B cell (primary cell): ENCODE measurements around the gene PTPRF. TPM values are rescaled to one million over a fixed set of nuclear protein-coding genes. Genes with fewer than 3 reads are reported as not detected.

Experiments used
- ATAC-seq: fragments of 200-7000 bp; cut with Tn5 transposase; one replicate; pipeline ENCODE4 v1.10.0; 2021; ENCODE audit warnings: low read depth, mild to moderate bottlenecking, moderate number of reproducible peaks, moderate library complexity
- CTCF ChIA-PET: fragments of 350-600 bp; sonication (Branson Sonifier 250); formaldehyde crosslinking; loops from one replicate; lab custom pipeline; 2021; ENCODE audit warnings: antibody characterized with exemption, inconsistent platforms; lab: Charles Lee
- POLR2A ChIA-PET: fragments of 350-600 bp; sonication (Branson Sonifier 250); formaldehyde crosslinking; loops from one replicate; lab custom pipeline; 2021; ENCODE audit warnings: antibody characterized with exemption; lab: Charles Lee
- DNase-seq: peaks from one replicate; pipeline ENCODE4 v3.0.0; 2013
- H2AFZ ChIP-seq: 2 replicates; pipeline ENCODE4 v1.6.1; 2012; ENCODE audit warnings: mild to moderate bottlenecking, low read depth, low read length; ENCODE audit not compliant: insufficient read depth, poor library complexity, severe bottlenecking
- H3K27ac ChIP-seq, 2 donors: 1 replicate in 1 of 2; 2 replicates in 1 of 2; pipeline ENCODE4 v1.5.1; 2012 to 2013; ENCODE audit warnings: low read length in 2 of 2, mild to moderate bottlenecking in 2 of 2, moderate library complexity in 1 of 2
- H3K27me3 ChIP-seq, 4 experiments: fragments of 200-600 bp in 1 of 4; sonication (generic) in 1 of 4; replicated peaks in 1 of 4; 1 replicate in 2 of 4; 2 replicates in 2 of 4; pipeline versions ENCODE4 v1.6.1 to v1.7.0; 2013 to 2016; ENCODE audit warnings: low read length in 3 of 4, mild to moderate bottlenecking in 2 of 4, mixed read lengths in 1 of 4, moderate library complexity in 1 of 4; ENCODE audit not compliant: insufficient read depth in 4 of 4, control insufficient read depth in 3 of 4; ENCODE audit errors: control extremely low read depth in 1 of 4
- H3K36me3 ChIP-seq, 2 experiments: replicated peaks in 1 of 2; 1 replicate in 1 of 2; 2 replicates in 1 of 2; pipeline versions ENCODE4 v1.6.1 to v1.7.1; 2013; ENCODE audit warnings: low read length in 1 of 2; ENCODE audit not compliant: insufficient read depth in 2 of 2, control insufficient read depth in 1 of 2; ENCODE audit errors: control extremely low read depth in 1 of 2, extremely low read depth in 1 of 2
- H3K4me1 ChIP-seq, 2 donors: fragments of 200-600 bp in 1 of 2; sonication (generic) in 1 of 2; 1 replicate in 1 of 2; 2 replicates in 1 of 2; pipeline versions ENCODE4 v1.5.1 to v1.6.1; 2013 to 2017; ENCODE audit warnings: low read length in 2 of 2; ENCODE audit not compliant: control insufficient read depth in 2 of 2, insufficient read depth in 2 of 2
- H3K4me2 ChIP-seq: replicated peaks from 2 replicates; pipeline ENCODE3; 2012; ENCODE audit warnings: mild to moderate bottlenecking, low read depth, low read length; ENCODE audit not compliant: poor library complexity, severe bottlenecking
- H3K4me3 ChIP-seq, 5 experiments: fragments of 200-600 bp in 1 of 5; sonication (generic) in 1 of 5; 1 replicate in 3 of 5; 2 replicates in 2 of 5; pipeline versions ENCODE4 v1.5.1 to v1.7.0; 2011 to 2016; ENCODE audit warnings: low read length in 4 of 5, mild to moderate bottlenecking in 4 of 5, low read depth in 2 of 5, control low read depth in 1 of 5, moderate library complexity in 1 of 5; ENCODE audit not compliant: insufficient read depth in 1 of 5; ENCODE audit errors: control extremely low read depth in 1 of 5, extremely low read depth in 1 of 5
- H3K79me2 ChIP-seq: fragments of 200-600 bp; sonication (generic); one replicate; pipeline ENCODE4 v1.6.0; 2016; ENCODE audit warnings: low read length; ENCODE audit not compliant: control insufficient read depth, insufficient read depth
- H3K9ac ChIP-seq: fragments of 200-600 bp; sonication (generic); 2 replicates; pipeline ENCODE4 v1.6.1; 2017; ENCODE audit warnings: mild to moderate bottlenecking, low read length, moderate library complexity
- H3K9me3 ChIP-seq, 3 donors: one replicate each; pipeline versions ENCODE4 v1.6.1 to v1.7.1; 2013; ENCODE audit warnings: low read length in 2 of 3; ENCODE audit not compliant: control insufficient read depth in 2 of 3, insufficient read depth in 1 of 3; ENCODE audit errors: control extremely low read depth in 1 of 3
- H4K20me1 ChIP-seq: 2 replicates; pipeline ENCODE4 v1.6.0; 2012; ENCODE audit warnings: mild to moderate bottlenecking, low read length; ENCODE audit not compliant: insufficient read depth, control insufficient read depth, poor library complexity, severe bottlenecking
- H3K27ac Mint-ChIP-seq: one replicate; pipeline ENCODE4 v1.8.0; 2021; ENCODE audit warnings: mixed read lengths
- H3K27me3 Mint-ChIP-seq: one replicate; pipeline ENCODE4 v1.8.0; 2021; ENCODE audit warnings: mixed read lengths
- H3K4me1 Mint-ChIP-seq: one replicate; pipeline ENCODE4 v1.8.0; 2021; ENCODE audit warnings: mixed read lengths
- H3K4me3 Mint-ChIP-seq: one replicate; pipeline ENCODE4 v1.8.0; 2021; ENCODE audit warnings: mixed read lengths
- H3K9me3 Mint-ChIP-seq: one replicate; pipeline ENCODE4 v1.8.0; 2022; ENCODE audit warnings: mixed read lengths; ENCODE audit not compliant: insufficient read depth
- CTCF ChIP-seq: fragments of 200-600 bp; IDR thresholded peaks from one replicate; pipeline ENCODE4 v1.8.0; 2022; ENCODE audit warnings: antibody characterized with exemption, mild to moderate bottlenecking
- EZH2 ChIP-seq: IDR thresholded peaks from 2 replicates; pipeline ENCODE4 v1.6.1; 2012; ENCODE audit warnings: borderline replicate concordance, low read depth, mild to moderate bottlenecking, moderate library complexity, low read length; ENCODE audit not compliant: insufficient read depth, poor library complexity, severe bottlenecking
- WGBS: methylation state at CpG from one replicate; pipeline ENCODE4 v1.1.5; 2013; ENCODE audit warnings: missing lambda C conversion rate; ENCODE audit not compliant: insufficient coverage; 5-methylcytosine and 5-hydroxymethylcytosine counted together
- intact Hi-C: fragments of 100-400 bp; cut with micrococcal nuclease; formaldehyde crosslinking; loops from one replicate; pipeline ENCODE4 v1.10.0; 2022
- polyA plus RNA-seq: library from polyadenylated mRNA; depleted of rRNA; stranded (reverse); fragments of >200 nt; gene quantifications from 2 replicates; pipeline ENCODE4 v1.2.3, GENCODE V29; 2012
- total RNA-seq, 2 donors: library from RNA; stranded (reverse); fragments of 120-200 nt in 1 of 2; gene quantifications; 1 replicate in 1 of 2; 2 replicates in 1 of 2; pipeline versions ENCODE4 v1.2.3 to v1.2.4, GENCODE V29; 2013 to 2022

The PTPRF gene
- total and polyA plus RNA-seq, 2 donors (not counting 1 experiment from before 2014, with no cell fraction given): 0.07 to 0.13 TPM

GRCh38 chr1:43531107-43531905 lies 623 bp downstream of the PTPRF start:
- Mint-ChIP-seq H3K9me3 (no peaks in the 10 kb centered on the region), H3K27me3 (peaks cover 51% of the 10 kb centered on the region), H3K4me3 (peak overlapping the region; percentile 87), H3K4me1 (peaks cover 16% of the 10 kb centered on the region), H3K27ac (no peak overlapping the region)
- Histone ChIP-seq H3K4me1 (peaks cover 13 to 18% of the 10 kb centered on the region in 2 donors), H3K4me3 (peak overlapping the region in 3 of 5 experiments; percentile 35 to 45 (median 41)), H3K79me2 (no peaks in the 10 kb centered on the region), H4K20me1 (no peaks in the 10 kb centered on the region), H3K9me3 (peaks cover 0 to 3% (median 0%) of the 10 kb centered on the region in 3 donors), H3K27ac (no peak overlapping the region), H3K4me2 (peak overlapping the region; percentile 78), H3K36me3 (no peaks in the 10 kb centered on the region), H2AFZ (peak overlapping the region; percentile 28), H3K27me3 (peaks cover 0 to 33% (median 22%) of the 10 kb centered on the region in 4 experiments), H3K9ac (peak overlapping the region; percentile 53)
- TF ChIP-seq CTCF (no peak), EZH2 (no peak)
- ChIA-PET CTCF (interaction anchor here (1.5 to 2.6 kb wide), 3 partner anchors 403 to 516 kb away, joined by 6 to 26 read pairs (median 19); no protein-coding TSS in a partner anchor), POLR2A (no interaction called here)
- ATAC-seq (peak; percentile 46), DNase-seq (peak; percentile 43)
- intact Hi-C loops: no loop called here
- under 1% methylated on average over 77 of the region's 102 CpGs for WGBS
